GM12878 (cell line): ENCODE results near the gene NELFB. TPM values are rescaled to one million over a fixed set of nuclear protein-coding genes. Genes with fewer than 3 reads are reported as not detected.

Experiments used
- BCLAF1 ChIP-seq: fragments of 450-650 bp; IDR thresholded peaks from 2 replicates; pipeline ENCODE4 v1.6.1; 2017; ENCODE audit warnings: antibody characterized with exemption, mild to moderate bottlenecking, moderate library complexity
- BHLHE40 ChIP-seq, 2 experiments: fragments of 450-650 bp in 1 of 2; IDR thresholded peaks; 2 replicates each; pipeline ENCODE4 v1.6.1; 2011 to 2017; ENCODE audit warnings: low read depth in 2 of 2, borderline replicate concordance in 1 of 2, improper control_type of control experiment in 1 of 2, low read length in 1 of 2, mild to moderate bottlenecking in 1 of 2
- CBFB ChIP-seq: IDR thresholded peaks from 2 replicates; pipeline ENCODE4 v1.6.1; 2016; ENCODE audit warnings: antibody characterized with exemption, low read depth
- JUND ChIP-seq: IDR thresholded peaks from 2 replicates; pipeline ENCODE4 v1.6.1; 2012; ENCODE audit warnings: low read depth, mild to moderate bottlenecking, low read length, improper control_type of control experiment, moderate library complexity
- KLF5 ChIP-seq: fragments of 450-650 bp; IDR thresholded peaks from 2 replicates; pipeline ENCODE4 v1.6.1; 2014; ENCODE audit warnings: mild to moderate bottlenecking; ENCODE audit not compliant: partially characterized antibody
- NFIC ChIP-seq: IDR thresholded peaks from 2 replicates; pipeline ENCODE4 v1.6.1; 2012; ENCODE audit warnings: low read depth, mild to moderate bottlenecking, inconsistent platforms, low read length, moderate library complexity
- NFYB ChIP-seq: IDR thresholded peaks from 2 replicates; pipeline ENCODE4 v1.6.1; 2011; ENCODE audit warnings: low read depth, mild to moderate bottlenecking, low read length, improper control_type of control experiment, moderate library complexity; ENCODE audit not compliant: insufficient read depth
- RELA ChIP-seq: fragments of 450-650 bp; IDR thresholded peaks from 2 replicates; pipeline ENCODE4 v1.8.0; 2014; ENCODE audit warnings: borderline replicate concordance; ENCODE audit not compliant: partially characterized antibody
- TAF1 ChIP-seq: IDR thresholded peaks from 2 replicates; pipeline ENCODE4 v1.6.1; 2011; ENCODE audit warnings: mild to moderate bottlenecking, low read depth, low read length, borderline replicate concordance
- TCF7 ChIP-seq: IDR thresholded peaks from 2 replicates; pipeline ENCODE4 v1.6.1; 2014; ENCODE audit warnings: antibody characterized with exemption, borderline replicate concordance
- ZBTB40 ChIP-seq: fragments of 450-650 bp; IDR thresholded peaks from 2 replicates; pipeline ENCODE4 v1.6.1; 2016; ENCODE audit warnings: mild to moderate bottlenecking, moderate library complexity, borderline replicate concordance
- ZNF622 ChIP-seq: fragments of 450-650 bp; IDR thresholded peaks from 2 replicates; pipeline ENCODE4 v1.6.1; 2017; ENCODE audit warnings: mild to moderate bottlenecking, inconsistent platforms
- ZZZ3 ChIP-seq: IDR thresholded peaks from 2 replicates; pipeline ENCODE4 v1.6.1; 2011; ENCODE audit warnings: low read depth; ENCODE audit not compliant: control insufficient read depth, insufficient read length
- polyA plus RNA-seq, 11 experiments: library from polyadenylated mRNA; depleted of rRNA in 4 of 11; unstranded in 6 of 11; stranded (reverse) in 5 of 11; fragments of >200 nt; fragmentation: Nextera tagmentation in 4 of 11; fragmentation: Illumina TruSeq in 1 of 11; extraction: Ambion mirVana in 4 of 11; extraction: Trizol in 1 of 11; gene quantifications; 1 replicate in 1 of 11; 2 replicates in 10 of 11; pipeline versions ENCODE4 v1.2.1 to v1.2.3, GENCODE V29; 2011 to 2016; ENCODE audit warnings: inconsistent platforms in 2 of 11, missing spikeins in 2 of 11, low read depth in 1 of 11
- total RNA-seq, 4 experiments: library from RNA; depleted of rRNA in 3 of 4; stranded (reverse); fragments of >200 nt in 3 of 4; fragmentation: Illumina TruSeq in 1 of 4; extraction: Trizol in 1 of 4; gene quantifications; 2 replicates each; pipeline versions ENCODE4 v1.2.1 to v1.2.3, GENCODE V29; 2013 to 2021
- TF ChIP-seq, protein P1 (sequence below): fragments of 450-650 bp; IDR thresholded peaks from 2 replicates; pipeline ENCODE4 v1.6.1; 2018; ENCODE audit warnings: mild to moderate bottlenecking, low read depth, moderate library complexity; ENCODE audit not compliant: partially characterized antibody
- TF ChIP-seq, protein P2 (sequence below): fragments of 450-650 bp; IDR thresholded peaks from 2 replicates; pipeline ENCODE4 v1.6.1; 2017; ENCODE audit warnings: mild to moderate bottlenecking

The NELFB gene
- total and polyA plus RNA-seq, 10 of the 15 experiments (the other 5 are each of a cell fraction or from before 2014, with no cell fraction given) = 0.19 to 63.4 (median 30.9) TPM

GRCh38 chr9:137223078-137223970, 31.8 kb upstream of the NELFB start (continued):
- TF ChIP-seq JUND (no peak), BCLAF1 (no peak), KLF5 (peak; percentile 28), CBFB (peak; percentile 50; the same call in 1 of the 2 replicates), NFIC (no peak), ZNF622 (no peak), RELA (peak; percentile 68), ZZZ3 (no peak), TAF1 (peak; percentile 71; the same call in 1 of the 2 replicates), ZBTB40 (peak; percentile 95), TCF7 (no peak), BHLHE40 (IDR thresholded peaks at IDR 0.05; ENCODE audit: borderline replicate concordance in 1 of 2, low read depth in 2 of 2, low read length in 1 of 2) (peak in 1 of 2 experiments; percentile 20; a peak in 1 of 4 replicates), NFYB (peak; percentile 83; the same call in 1 of the 2 replicates)
- TF ChIP-seq, protein P1, sequence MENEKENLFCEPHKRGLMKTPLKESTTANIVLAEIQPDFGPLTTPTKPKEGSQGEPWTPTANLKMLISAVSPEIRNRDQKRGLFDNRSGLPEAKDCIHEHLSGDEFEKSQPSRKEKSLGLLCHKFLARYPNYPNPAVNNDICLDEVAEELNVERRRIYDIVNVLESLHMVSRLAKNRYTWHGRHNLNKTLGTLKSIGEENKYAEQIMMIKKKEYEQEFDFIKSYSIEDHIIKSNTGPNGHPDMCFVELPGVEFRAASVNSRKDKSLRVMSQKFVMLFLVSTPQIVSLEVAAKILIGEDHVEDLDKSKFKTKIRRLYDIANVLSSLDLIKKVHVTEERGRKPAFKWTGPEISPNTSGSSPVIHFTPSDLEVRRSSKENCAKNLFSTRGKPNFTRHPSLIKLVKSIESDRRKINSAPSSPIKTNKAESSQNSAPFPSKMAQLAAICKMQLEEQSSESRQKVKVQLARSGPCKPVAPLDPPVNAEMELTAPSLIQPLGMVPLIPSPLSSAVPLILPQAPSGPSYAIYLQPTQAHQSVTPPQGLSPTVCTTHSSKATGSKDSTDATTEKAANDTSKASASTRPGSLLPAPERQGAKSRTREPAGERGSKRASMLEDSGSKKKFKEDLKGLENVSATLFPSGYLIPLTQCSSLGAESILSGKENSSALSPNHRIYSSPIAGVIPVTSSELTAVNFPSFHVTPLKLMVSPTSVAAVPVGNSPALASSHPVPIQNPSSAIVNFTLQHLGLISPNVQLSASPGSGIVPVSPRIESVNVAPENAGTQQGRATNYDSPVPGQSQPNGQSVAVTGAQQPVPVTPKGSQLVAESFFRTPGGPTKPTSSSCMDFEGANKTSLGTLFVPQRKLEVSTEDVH = peak; percentile 62
- TF ChIP-seq, protein P2, sequence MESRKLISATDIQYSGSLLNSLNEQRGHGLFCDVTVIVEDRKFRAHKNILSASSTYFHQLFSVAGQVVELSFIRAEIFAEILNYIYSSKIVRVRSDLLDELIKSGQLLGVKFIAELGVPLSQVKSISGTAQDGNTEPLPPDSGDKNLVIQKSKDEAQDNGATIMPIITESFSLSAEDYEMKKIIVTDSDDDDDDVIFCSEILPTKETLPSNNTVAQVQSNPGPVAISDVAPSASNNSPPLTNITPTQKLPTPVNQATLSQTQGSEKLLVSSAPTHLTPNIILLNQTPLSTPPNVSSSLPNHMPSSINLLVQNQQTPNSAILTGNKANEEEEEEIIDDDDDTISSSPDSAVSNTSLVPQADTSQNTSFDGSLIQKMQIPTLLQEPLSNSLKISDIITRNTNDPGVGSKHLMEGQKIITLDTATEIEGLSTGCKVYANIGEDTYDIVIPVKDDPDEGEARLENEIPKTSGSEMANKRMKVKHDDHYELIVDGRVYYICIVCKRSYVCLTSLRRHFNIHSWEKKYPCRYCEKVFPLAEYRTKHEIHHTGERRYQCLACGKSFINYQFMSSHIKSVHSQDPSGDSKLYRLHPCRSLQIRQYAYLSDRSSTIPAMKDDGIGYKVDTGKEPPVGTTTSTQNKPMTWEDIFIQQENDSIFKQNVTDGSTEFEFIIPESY = no peak
